Keratinocyte (primary cell): ENCODE measurements around the gene MYO1E.

Source experiments
- EZH2 ChIP-seq: IDR thresholded peaks from one replicate; pipeline ENCODE4 v1.6.1; 2012; ENCODE audit warnings: inconsistent platforms, mild to moderate bottlenecking, low read length, moderate library complexity
- TF ChIP-seq, protein P1 (sequence below), 3 experiments: IDR thresholded peaks in 1 of 3; conservative IDR thresholded peaks in 1 of 3; optimal IDR thresholded peaks in 1 of 3; 2 replicates in 2 of 3; 3 replicates in 1 of 3; pipeline versions ENCODE3 to v1.5.1; 2011; ENCODE audit warnings: low read length in 3 of 3, mild to moderate bottlenecking in 3 of 3, moderate library complexity in 2 of 3, control low read depth in 1 of 3, inconsistent platforms in 1 of 3; ENCODE audit not compliant: insufficient read depth in 2 of 3; ENCODE audit errors: extremely low read depth in 1 of 3

DNA sequence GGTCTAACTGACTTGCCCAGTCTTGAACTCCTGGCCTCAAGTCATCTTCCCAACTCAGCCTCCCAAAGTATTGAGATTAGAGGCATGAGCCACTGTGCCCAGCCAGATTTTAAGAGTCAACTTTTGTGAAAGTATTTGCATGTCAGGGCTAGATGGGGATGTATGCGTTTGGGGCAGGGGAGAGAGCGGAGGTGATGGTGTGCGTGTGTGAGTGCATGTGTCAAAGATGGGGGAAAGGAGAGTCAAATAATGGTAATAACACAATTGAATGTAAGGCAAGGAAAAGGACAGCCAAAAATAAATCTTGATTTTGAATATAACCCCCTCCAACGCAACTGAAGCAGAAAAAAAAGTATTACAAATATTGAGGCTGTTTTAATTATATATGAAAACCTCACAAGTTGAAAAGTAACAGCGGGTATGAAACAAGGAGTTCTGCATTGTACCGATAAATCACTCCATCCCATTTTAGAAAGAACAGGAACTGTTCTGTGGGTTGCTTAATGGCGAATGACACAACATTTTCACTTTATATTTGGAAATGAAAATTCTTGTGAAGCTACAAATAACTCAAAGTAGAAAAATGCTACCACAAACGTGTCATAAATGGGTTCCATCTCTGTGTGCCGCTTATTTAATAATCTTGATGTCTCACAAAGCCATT lies 195.9 kb downstream of the MYO1E start:
- TF ChIP-seq, protein P1, sequence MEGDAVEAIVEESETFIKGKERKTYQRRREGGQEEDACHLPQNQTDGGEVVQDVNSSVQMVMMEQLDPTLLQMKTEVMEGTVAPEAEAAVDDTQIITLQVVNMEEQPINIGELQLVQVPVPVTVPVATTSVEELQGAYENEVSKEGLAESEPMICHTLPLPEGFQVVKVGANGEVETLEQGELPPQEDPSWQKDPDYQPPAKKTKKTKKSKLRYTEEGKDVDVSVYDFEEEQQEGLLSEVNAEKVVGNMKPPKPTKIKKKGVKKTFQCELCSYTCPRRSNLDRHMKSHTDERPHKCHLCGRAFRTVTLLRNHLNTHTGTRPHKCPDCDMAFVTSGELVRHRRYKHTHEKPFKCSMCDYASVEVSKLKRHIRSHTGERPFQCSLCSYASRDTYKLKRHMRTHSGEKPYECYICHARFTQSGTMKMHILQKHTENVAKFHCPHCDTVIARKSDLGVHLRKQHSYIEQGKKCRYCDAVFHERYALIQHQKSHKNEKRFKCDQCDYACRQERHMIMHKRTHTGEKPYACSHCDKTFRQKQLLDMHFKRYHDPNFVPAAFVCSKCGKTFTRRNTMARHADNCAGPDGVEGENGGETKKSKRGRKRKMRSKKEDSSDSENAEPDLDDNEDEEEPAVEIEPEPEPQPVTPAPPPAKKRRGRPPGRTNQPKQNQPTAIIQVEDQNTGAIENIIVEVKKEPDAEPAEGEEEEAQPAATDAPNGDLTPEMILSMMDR (optimal IDR thresholded peaks at IDR 0.05 in 1 of 3, IDR thresholded peaks at IDR 0.05 in 1 of 3, conservative IDR thresholded peaks at IDR 0.05 in 1 of 3; ENCODE audit: extremely low read depth in 1 of 3, insufficient read depth in 2 of 3, low read length in 3 of 3) = no peak
- no peak for TF ChIP-seq EZH2
